GM18499 (cell line): ENCODE data around the gene PGA4.
"Not testable (repeated sequence)": the region's sequence is repeated elsewhere in the genome, so short reads cannot be mapped to it uniquely, and the experiment has no call there.

ENCODE experiments used
- ATAC-seq: cut with Tn5 transposase; IDR thresholded peaks from one replicate; pipeline ENCODE4 v1.9.1; 2021; ENCODE audit warnings: moderate number of reproducible peaks; ENCODE audit not compliant: insufficient read depth, unreplicated experiment

Gene PGA4

DNA sequence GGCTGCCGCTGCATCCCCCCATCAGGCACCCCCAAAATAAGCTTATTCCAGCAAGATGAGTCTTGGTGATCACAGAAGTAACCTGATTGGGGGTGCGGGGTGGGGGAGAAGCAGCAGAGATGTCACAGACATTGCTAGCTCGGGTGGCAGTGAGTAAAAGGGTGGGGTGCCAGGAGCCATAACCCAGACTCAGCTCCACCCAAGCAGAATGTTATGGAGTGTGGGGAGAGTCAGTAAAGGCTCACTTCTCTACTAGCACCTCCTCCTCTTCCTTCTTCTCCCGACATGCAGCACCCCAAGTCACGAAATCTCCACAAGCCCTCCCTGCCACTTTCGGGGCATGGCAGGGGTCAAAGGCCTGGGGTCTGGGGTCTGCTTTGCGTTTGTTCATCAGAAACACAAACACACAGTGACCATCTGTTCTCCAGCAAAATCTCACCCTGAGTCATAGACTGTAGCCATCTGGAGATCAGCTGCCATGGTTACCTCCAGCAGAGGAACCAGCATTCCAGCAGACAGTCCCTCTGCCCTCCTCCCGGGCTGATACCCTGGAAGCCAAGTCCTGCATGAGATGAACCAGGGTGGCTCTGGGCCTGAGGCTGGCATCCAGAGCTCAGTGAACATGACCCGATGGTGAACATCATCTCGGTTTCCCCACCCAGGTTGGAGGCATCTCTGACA, 23.3 kb downstream of the PGA4 start:
- ATAC-seq = not testable (repeated sequence)

DNA sequence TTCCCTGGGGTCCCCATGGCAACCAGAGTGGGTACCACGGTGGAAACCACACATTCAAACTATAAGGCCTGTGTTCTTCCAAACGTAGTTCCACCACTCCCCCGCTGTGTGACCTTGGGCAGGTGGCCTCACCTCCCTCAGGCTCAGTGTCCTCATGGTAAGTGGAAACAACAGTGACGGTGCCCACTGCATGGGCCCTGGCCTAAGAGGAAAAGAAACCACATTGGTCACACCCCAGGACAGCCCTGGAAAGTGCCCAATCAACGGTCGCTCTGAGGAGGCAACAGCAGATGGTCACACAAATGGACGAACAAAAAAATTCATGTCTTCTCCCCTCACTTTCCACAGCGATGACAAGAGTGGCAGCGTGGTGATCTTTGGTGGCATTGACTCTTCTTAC, 25.9 kb downstream of the PGA4 start:
- not testable (repeated sequence) for ATAC-seq

DNA sequence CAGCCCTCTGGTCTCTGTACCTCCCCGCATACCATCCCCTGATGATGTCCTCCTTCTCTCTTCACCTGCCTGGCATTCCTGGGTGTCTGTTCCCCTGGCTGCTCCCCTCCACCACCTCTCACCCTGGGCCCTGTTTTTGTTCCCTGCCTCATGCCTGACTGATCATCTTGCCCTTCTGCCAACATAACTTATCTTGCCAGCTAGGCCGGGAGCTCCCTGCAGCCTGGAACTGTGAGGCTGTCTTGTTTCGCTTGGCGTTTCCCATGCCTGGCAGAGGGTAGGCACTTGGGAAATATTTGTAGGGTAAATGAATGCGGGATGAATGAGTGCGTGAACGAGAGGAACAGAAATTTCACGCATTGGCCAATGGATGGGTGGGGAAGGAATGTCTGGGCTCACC, 27.1 kb downstream of the PGA4 start:
- not testable (repeated sequence) for ATAC-seq

DNA sequence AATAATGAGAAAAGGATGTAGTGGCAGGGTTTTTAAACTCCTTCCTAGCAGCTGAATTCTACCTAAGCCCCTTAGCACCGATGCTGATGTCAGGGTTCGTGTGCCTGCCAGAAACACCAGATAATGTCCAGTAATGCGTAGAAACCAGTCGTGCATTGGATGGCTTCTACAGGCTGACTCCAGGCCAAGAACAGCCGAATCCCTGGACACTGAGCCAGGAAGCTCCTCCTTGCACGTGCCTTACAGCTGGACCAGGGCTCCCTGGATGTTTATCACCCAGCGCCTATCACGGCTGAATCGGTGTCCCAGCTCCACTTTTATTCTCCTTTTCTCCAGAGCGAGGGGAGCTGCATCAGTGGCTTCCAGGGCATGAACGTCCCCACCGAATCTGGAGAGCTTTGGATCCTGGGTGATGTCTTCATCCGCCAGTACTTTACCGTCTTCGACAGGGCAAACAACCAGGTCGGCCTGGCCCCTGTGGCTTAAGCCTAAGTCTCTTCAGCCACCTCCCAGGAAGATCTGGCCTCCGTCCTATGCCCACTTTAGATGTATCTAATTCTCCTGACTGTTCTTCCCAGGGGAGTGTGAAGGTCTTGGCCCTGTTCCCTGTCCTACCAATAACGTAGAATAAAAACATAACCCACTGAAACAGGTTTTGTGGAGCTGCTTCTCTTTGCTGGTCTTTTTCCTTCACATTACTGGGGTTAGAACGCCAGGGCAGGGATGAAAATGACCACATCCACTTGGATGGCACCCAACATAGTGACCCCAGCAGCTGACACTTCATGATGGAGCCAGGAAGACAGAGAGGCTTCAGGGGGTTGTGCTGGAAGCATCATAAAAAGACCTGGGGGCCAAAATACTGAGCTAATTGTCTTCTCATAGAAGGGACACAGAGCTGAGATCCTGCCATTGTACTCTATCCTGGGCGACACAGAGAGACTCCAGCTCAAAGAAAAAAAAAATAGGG, 28.9 kb downstream of the PGA4 start:
- ATAC-seq = not testable (repeated sequence)

DNA sequence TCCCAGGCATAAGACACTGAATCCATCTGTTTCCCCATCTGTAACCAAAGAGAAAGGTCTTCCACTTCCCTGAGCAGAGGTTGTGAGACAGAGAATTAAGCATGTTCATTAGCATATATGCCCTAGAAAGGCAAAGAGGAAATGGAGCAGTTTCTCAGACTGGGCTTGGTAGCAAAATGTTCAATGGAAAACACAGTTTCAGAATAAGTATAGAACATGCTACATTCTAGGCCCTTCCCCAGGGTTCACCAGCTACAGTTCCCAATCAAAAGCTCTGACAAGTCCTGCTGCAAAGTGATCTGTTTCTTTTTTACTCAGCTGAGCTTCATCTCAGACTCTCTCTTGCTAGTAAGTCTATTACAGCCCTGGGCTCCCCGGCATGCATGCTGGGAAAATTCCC, 30.2 kb downstream of the PGA4 start:
- not testable (repeated sequence) for ATAC-seq

DNA sequence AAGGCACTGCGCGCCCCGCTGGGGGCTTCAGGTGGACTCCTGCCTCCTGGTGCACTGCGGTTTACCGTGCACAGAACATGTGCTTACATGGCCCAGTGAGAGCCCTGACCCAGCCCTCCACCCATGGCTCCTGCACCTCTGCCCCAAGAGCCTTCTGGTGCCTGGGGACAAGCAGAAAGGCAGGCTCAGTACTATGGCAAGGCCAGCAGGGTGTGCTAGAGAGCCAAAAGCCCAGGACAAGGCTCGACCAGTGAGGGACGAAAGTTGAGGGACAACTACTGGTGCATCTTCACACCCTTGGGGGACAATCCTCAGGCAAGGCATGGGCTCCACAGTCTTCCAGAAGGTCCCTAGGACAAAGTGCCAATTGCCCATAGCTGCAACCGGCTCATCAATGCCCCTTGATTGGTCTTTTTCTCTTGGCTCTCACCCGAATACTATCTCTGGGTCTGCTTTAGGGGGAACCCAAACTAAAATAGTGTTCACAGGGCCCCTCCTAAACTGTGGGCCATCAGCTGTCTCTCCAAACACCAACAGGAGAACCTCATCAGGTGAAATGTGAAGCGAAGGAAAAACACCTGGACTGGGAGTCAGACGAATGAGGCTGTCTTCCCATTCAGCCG, 32.4 kb downstream of the PGA4 start:
- ATAC-seq = no peak

DNA sequence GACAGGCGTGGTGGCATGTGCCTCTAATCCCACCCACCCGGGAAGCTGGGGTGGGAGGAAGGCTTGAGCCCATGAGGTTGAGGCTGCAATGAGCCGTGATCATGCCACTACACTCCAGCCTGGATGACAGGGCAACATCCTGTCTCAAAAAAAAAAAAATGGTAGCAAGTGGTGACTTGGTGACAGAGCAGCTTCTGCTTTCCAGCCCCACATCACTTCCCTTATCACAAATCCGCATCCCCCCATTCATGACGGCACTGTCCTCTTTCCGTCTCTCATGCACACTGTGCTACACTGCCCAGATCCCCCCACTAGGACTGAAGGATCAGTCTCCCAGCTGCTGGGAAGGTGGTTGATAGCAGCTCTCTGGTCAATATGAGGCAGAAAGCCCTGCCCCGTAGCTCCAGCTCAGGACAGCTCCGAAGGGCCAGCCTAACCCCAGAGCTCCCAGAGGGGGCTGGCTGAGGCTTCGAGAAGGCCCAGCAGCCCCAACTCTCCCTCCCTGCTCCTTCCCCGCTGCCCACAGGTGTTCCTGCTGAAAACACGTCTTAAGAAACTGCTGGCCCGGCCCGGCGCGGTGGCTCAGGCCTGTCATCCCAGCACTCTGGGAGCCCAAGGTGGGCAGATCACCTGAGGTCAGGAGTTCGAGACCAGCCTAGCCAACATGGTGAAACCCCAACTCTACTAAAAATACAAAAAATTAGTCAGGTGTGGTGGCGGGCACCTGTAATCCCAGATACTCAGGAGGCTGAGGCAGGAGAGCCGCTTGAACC, 34.7 kb downstream of the PGA4 start:
- no peak for ATAC-seq

DNA sequence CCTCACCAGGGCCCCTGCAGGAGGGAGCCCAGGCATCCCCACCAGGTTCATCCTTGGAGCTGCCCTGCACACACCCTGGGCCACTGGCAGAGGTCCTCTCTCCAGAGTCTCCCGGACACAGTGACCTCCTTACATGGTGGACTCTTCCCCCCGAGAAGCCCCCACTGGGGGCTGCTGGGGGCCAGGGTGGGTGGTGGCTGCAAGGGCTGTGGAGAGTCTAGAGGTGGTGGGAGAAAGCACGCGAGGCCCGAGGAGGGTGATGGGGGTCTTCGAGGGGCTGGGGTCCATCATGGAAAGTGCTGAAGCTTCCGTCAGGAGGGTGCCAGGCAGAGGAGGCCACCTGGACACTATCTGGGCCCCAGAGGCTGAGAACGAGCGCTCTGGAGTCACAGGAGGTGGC, 36.4 kb downstream of the PGA4 start:
- ATAC-seq = no peak

DNA sequence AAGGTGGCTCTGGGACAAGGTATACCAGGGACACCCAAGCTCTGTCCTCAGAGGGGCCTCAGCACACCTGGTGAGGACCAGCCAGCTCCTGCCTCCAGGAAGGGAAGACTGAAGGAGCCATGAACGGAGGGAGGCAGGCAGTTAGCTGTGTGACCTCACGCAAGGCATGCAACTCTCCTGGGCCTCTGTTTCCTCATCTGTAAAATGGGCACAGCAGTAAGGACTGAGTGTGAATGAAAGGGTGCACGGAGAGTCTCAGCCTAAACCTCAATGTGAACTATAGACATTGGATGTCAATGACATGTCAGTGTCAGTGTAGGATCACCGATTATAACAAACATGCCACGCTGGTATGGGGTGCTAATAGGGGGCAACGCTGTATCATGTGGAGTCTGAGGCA, 37.2 kb downstream of the PGA4 start:
- no peak for ATAC-seq

DNA sequence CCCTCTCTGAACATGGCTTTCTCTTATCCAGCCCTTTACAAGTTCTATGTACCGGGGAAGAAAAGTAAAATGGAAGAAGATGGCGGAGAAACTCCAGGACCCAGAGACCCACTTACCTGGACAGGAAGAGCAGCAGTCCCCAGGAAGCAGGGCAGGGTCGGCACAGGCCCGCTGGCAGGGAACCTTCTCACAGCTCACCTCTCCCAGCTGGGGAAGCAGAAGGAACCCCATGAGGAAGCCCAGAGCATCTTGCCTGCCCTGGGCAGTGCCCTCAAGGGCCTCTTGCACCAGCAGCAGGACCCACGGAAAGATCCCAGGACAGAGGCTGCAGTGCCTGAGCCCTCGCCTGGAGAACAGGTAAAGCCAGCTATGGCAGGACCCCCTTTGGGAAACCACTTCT, 42.2 kb downstream of the PGA4 start:
- ATAC-seq = no peak

DNA sequence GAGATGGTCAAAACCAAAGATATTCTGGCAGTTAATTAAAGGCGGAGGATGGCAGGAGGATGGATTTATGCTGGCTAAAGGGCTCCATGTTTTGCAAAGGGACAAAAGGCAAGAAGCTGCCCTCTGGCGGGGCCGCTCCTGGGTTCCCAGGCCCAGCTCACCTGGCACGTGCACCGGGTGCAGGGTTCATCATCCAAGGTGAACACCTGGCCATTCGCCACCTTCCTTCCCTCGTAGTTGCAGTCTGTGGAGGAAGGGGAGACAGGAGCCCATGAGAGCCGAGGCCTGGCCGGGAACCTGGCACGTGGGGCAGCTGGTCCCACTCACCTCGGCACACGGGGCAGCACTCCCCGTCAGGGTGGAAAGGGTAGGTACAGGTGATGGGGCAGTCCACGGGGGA, 42.6 kb downstream of the PGA4 start:
- no peak for ATAC-seq

DNA sequence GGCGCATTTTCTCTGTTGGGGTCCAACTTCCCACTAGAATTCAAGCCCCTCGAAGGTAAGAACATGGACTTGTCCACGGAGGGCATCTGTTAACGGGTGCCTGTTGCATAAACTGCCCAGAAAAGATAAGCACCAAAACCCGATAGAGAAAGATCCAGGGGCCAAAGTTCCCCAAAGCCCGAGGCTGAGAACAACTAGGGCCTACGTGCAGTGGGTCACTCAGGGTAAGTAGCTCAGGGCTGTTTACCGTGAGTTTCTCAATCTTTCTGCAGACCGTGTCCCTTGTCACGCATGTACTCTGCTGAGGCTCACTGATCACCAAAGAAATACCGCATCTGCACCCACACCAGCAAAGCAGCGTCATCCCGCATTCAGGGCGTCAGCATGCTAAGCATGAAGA, 43.2 kb downstream of the PGA4 start:
- ATAC-seq = no peak

DNA sequence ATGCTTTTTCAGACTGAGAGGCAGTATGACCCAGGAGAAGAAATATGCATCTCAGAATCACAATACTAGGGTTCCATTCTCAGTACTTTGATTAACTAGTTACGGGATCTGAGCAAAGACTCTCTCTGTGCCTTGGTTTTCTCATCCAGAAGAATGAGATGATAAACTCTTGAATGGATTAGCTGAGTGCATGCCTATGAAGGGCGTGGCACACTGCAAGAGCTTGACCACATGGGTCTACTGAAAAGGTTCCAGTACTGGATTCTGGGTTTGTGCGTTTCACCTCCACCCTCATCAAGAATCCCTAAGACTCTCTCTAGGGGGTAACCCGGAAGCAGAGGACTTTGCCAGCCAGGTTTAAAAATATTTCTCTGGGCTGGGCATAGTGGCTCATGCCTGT, 44.5 kb downstream of the PGA4 start:
- no peak for ATAC-seq

DNA sequence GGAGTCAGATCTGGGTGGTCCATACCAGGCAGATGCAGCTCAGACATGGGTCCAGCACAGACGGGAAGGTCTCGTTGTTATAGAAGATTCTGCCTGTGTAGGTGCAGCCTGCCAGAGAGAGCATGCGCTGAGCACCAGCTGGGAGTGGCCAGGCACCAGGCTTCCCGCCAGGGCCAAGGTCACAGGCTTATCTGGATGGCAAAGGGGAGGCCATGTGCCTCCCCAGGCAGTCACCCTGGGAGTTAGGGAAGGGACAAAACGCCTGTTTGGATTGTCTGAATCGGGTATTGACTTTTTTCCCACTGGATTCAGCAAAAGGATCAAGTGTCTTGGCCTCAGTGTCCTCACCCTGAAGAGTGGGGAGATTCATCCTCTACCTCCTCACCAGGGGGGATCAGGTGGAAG, 45.3 kb downstream of the PGA4 start:
- ATAC-seq = no peak

DNA sequence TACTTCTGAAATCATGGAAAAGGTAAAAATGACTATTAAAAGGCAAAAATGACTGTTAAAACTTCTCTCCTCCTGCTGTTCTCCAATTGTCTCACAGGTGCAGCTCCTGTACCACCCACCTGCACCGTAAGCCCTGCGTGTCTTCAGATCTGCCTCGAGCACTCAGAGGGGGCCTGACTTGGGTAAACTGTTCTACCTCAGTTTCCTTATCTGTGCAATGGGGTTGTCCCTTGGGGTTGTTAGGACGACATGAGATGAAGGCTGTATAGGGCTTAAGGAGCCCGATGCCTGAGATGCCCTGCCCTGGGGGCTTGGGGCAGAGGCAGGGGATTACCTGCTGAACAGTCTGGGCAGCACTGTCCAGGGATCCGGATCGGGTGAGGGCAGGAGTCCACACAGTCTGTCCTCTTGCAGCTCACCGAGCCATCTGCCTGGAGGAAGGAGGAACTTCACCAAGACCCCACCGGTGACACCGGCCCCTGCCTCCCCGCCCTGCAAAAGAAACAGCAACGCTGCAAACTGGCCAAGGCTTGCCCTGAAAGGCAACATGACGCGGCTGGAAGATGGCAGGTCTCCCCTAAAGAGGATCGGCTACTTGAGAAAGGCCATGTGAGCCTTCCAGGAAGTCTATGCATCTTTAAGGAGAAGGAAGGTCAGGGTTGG, 46.6 kb downstream of the PGA4 start:
- no peak for ATAC-seq

DNA sequence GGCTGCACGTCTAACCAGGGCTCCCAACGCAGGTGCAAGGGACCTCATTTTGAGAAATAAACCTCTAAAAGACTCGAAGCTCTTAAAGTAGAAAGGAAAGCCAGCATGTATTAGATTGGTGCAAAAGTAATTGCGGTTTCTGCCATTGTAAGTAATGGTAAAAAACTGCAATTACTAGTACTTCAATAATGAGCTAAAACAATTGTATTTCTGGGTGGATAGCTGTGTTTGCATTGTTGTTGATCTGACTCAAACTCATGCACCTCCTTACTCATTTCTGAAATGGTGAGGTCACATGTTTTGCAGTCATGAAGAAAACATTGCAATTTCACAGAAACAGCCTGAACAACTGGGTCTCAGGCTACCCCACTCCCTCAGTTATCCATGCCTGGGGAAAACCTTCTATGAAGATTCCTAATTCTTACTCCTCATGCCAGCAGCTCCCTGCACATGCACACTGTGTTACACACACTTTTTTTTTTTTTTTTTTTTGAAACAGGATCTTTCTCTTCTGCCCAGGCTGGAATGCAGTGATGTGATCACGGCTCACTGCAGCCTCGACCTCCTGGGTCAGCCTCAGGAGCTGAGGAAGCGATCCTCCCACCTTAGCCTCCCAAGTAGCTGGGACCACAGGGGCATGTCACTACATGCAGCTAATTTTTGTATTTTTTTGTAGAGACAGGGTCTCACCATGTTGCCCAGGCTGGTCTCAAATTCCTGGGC, 48.4 kb downstream of the PGA4 start:
- no peak for ATAC-seq

DNA sequence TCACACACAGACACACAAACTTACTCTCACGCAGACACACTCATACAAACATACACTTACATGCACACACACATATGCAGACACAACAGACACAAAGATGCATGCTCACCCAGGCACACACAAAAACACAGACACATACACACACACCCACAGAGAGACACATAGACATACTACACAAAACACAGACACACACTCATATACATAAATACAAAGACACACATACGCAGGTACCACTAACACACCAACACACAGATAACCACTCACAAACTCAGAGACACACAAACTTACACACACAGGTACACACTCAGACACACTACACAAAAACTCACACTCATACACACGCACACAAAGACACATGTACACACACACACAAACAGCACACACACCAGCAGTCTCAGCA, 50.6 kb downstream of the PGA4 start:
- no peak for ATAC-seq

DNA sequence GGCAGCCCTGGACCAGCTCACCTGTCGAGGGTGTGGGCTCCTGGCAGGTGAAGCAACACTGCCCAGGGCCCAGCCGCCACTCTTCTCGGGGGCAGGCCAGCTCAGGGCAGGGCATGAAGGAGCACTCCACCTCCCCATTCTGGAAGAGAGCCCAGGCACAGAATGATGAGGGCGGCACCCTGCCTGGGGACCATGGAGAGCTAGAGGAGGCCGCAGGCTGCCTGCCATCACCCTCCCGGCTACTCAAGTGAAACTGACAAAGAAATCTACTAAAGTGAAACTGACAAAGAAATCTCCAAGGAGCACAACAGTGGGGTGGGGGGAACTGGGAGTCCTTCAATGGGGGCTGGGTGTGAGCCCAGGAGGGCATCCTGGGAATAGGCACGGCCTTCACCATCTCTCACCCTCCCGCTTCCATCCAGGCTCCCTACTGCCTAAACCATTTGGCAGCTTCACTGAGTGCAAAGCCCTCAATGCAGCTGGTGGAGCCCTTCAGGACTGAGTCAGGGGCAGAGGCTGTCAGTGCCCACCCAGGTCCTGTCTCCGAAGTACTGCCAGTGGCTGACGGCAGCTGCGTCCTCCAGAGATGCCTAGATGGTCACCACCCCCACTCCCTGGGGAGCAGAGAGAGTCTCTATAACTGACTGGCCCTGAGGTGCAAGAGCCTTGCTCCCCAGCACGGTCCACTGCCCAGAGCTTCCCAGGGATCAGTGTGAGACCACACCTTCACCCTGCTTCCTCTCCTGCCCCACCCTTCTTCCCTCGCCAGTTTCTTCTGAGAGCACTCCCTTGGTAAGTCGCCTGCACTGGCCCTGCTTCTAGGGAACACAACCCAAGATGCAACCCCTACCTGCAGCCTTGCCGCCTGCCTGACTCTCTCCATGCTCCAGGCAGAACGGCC, 51.3 kb downstream of the PGA4 start:
- ATAC-seq = no peak
